IPS DF 4.7 (cell line): ENCODE measurements around the gene ALX3.
"Not testable (repeated sequence)": the region's sequence is repeated elsewhere in the genome, so short reads cannot be mapped to it uniquely, and the experiment has no call there.

ENCODE experiments used
- DNase-seq: peaks from one replicate; pipeline ENCODE4 v3.0.0-alpha.2; 2013; ENCODE audit warnings: low spot score; ENCODE audit errors: extremely low read depth

The ALX3 gene

GRCh38 chr1:110047463-110047862 lies 23.0 kb downstream of the ALX3 start:
- no peak for DNase-seq

GRCh38 chr1:110043016-110043415 lies 27.5 kb downstream of the ALX3 start:
- DNase-seq, result no peak

GRCh38 chr1:110040548-110040947 lies 29.9 kb downstream of the ALX3 start:
- no peak for DNase-seq

- DNase-seq, result no peak
Observed at GRCh38 chr1:110039641-110040040, 30.8 kb downstream of the ALX3 start.

GRCh38 chr1:110038271-110038670 lies 32.2 kb downstream of the ALX3 start:
- no peak for DNase-seq

- DNase-seq, result no peak
Observed at GRCh38 chr1:110035236-110035752, 35.2 kb downstream of the ALX3 start.

- DNase-seq, result peak; percentile 76
Observed at GRCh38 chr1:110034451-110035235, 35.8 kb downstream of the ALX3 start, which contains the start of gene STRIP1. STRIP1 (plus strand) TSS chr1:110034624; CDS start chr1:110034638, 14 bp downstream.

GRCh38 chr1:110034040-110034450 lies 36.4 kb downstream of the ALX3 start:
- no peak for DNase-seq

GRCh38 chr1:110033421-110033820 lies 37.1 kb downstream of the ALX3 start:
- DNase-seq, result no peak

- no peak for DNase-seq
Observed at GRCh38 chr1:110032327-110032726, 38.1 kb downstream of the ALX3 start.

GRCh38 chr1:110030687-110031086 lies 39.8 kb downstream of the ALX3 start:
- DNase-seq, result not testable (repeated sequence)

GRCh38 chr1:110024613-110025012 lies 45.9 kb downstream of the ALX3 start:
- no peak for DNase-seq

- no peak for DNase-seq
Observed at GRCh38 chr1:110021285-110021684, 49.2 kb downstream of the ALX3 start.

GRCh38 chr1:110019770-110020169 lies 50.7 kb downstream of the ALX3 start:
- DNase-seq, result no peak

GRCh38 chr1:110018396-110018795 lies 52.1 kb downstream of the ALX3 start:
- no peak for DNase-seq

GRCh38 chr1:110017792-110018191 lies 52.7 kb downstream of the ALX3 start:
- DNase-seq, result no peak

GRCh38 chr1:110012100-110012780 lies 58.2 kb downstream of the ALX3 start:
- DNase-seq, result no peak

- no peak for DNase-seq
Observed at GRCh38 chr1:110011527-110012041, 58.9 kb downstream of the ALX3 start.
